Neural cell (in vitro differentiated cells): ENCODE data around the gene MYLK. TPM values are rescaled to one million over a fixed set of nuclear protein-coding genes. Genes with fewer than 3 reads are reported as not detected.

Experiments used
- H2AFZ ChIP-seq: fragments of 200-600, 300-800 bp; sonication (generic), shearing (Covaris generic); 2 replicates; pipeline ENCODE4 v1.6.0; 2014; ENCODE audit warnings: low read depth, mild to moderate bottlenecking, antibody characterized with exemption, low read length, moderate library complexity
- H3F3A ChIP-seq: fragments of 200-600 bp; shearing (Covaris generic); 2 replicates; pipeline ENCODE4 v1.6.1; 2016; ENCODE audit warnings: mild to moderate bottlenecking, moderate library complexity, mixed read lengths, antibody characterized with exemption, low read length; ENCODE audit not compliant: insufficient read depth, poor library complexity, severe bottlenecking
- H3K27ac ChIP-seq: fragments of 200-600, 300-800 bp; sonication (generic), shearing (Covaris generic); 2 replicates; pipeline ENCODE4 v1.5.1; 2014; ENCODE audit warnings: mild to moderate bottlenecking, low read length, moderate library complexity
- H3K27me3 ChIP-seq: fragments of 300-800, 200-600 bp; sonication (generic), shearing (Covaris generic); 2 replicates; pipeline ENCODE4 v1.6.0; 2014; ENCODE audit warnings: mild to moderate bottlenecking, low read depth, low read length, moderate library complexity; ENCODE audit not compliant: insufficient read depth
- H3K36me3 ChIP-seq: fragments of 300-800, 200-600 bp; sonication (generic), shearing (Covaris generic); 2 replicates; pipeline ENCODE4 v1.5.1; 2014; ENCODE audit warnings: mild to moderate bottlenecking, antibody characterized with exemption, low read length, moderate library complexity; ENCODE audit not compliant: insufficient read depth
- H3K4me2 ChIP-seq: fragments of 300-800, 200-600 bp; sonication (generic), shearing (Covaris generic); 2 replicates; pipeline ENCODE4 v1.6.0; 2014; ENCODE audit warnings: mild to moderate bottlenecking, low read length
- H3K4me3 ChIP-seq: fragments of 300-800, 200-600 bp; sonication (generic), shearing (Covaris generic); 2 replicates; pipeline ENCODE4 v1.5.1; 2014; ENCODE audit warnings: mild to moderate bottlenecking, low read length, moderate library complexity
- H3K79me2 ChIP-seq: fragments of 200-600 bp; shearing (Covaris generic); replicated peaks from 2 replicates; pipeline ENCODE4 v1.6.0; 2014; ENCODE audit warnings: mild to moderate bottlenecking, low read length, moderate library complexity; ENCODE audit not compliant: insufficient read depth
- H3K9ac ChIP-seq: fragments of 300-800, 200-600 bp; sonication (generic), shearing (Covaris generic); 2 replicates; pipeline ENCODE4 v1.6.1; 2016; ENCODE audit warnings: mild to moderate bottlenecking, low read length, mixed read lengths
- H3K9me2 ChIP-seq: fragments of 200-600 bp; shearing (Covaris generic); 2 replicates; pipeline ENCODE4 v1.6.1; 2016; ENCODE audit warnings: mild to moderate bottlenecking, low read length, mixed read lengths; ENCODE audit not compliant: insufficient read depth
- H3K9me3 ChIP-seq: fragments of 200-600, 300-800 bp; sonication (generic), shearing (Covaris generic); 2 replicates; pipeline ENCODE4 v1.6.1; 2016; ENCODE audit warnings: mild to moderate bottlenecking, mixed run types, low read length, moderate library complexity, mixed read lengths
- H4K20me1 ChIP-seq: fragments of 200-600 bp; shearing (Covaris generic); 2 replicates; pipeline ENCODE4 v1.6.1; 2016; ENCODE audit warnings: mild to moderate bottlenecking, mixed run types; ENCODE audit not compliant: insufficient read depth
- CTCF ChIP-seq: fragments of 450-650 bp; IDR thresholded peaks from 2 replicates; pipeline ENCODE4 v1.5.1; 2014; ENCODE audit warnings: antibody characterized with exemption, mild to moderate bottlenecking, moderate library complexity; ENCODE audit not compliant: poor library complexity, severe bottlenecking
- EP300 ChIP-seq: fragments of 450-650 bp; conservative IDR thresholded peaks from 2 replicates; pipeline ENCODE4 v1.6.1; 2014; ENCODE audit warnings: antibody characterized with exemption, mild to moderate bottlenecking, moderate library complexity; ENCODE audit not compliant: poor library complexity, severe bottlenecking
- EZH2 ChIP-seq: fragments of 200-600, 300-800 bp; shearing (Covaris generic), sonication (generic); IDR thresholded peaks from 2 replicates; pipeline ENCODE4 v1.6.1; 2014; ENCODE audit warnings: antibody characterized with exemption, low read length, borderline replicate concordance, mild to moderate bottlenecking; ENCODE audit not compliant: insufficient read depth, poor library complexity, severe bottlenecking
- MXI1 ChIP-seq: fragments of 450-650 bp; conservative IDR thresholded peaks from 2 replicates; pipeline ENCODE4 v1.6.1; 2014; ENCODE audit warnings: antibody characterized with exemption, mild to moderate bottlenecking; ENCODE audit not compliant: poor library complexity, severe bottlenecking
- POLR2AphosphoS5 ChIP-seq: IDR thresholded peaks from 2 replicates; pipeline ENCODE4 v1.6.1; 2012
- RAD21 ChIP-seq: fragments of 450-650 bp; conservative IDR thresholded peaks from 2 replicates; pipeline ENCODE4 v1.6.1; 2014; ENCODE audit warnings: antibody characterized with exemption, mild to moderate bottlenecking, moderate library complexity
- REST ChIP-seq: IDR thresholded peaks from 2 replicates; pipeline ENCODE4 v1.6.1; 2012; ENCODE audit warnings: borderline replicate concordance
- SMC3 ChIP-seq: fragments of 450-650 bp; conservative IDR thresholded peaks from 2 replicates; pipeline ENCODE4 v1.6.1; 2014; ENCODE audit warnings: antibody characterized with exemption, mild to moderate bottlenecking, moderate library complexity; ENCODE audit not compliant: poor library complexity
- TAF1 ChIP-seq: IDR thresholded peaks from 2 replicates; pipeline ENCODE4 v1.6.1; 2012; ENCODE audit warnings: low read depth
- polyA plus RNA-seq: library from polyadenylated mRNA; depleted of rRNA; stranded (reverse); fragments of >200 nt; gene quantifications from 2 replicates; pipeline ENCODE4 v1.2.3, GENCODE V29; 2014

Gene MYLK
- polyA plus RNA-seq, 1 donor from 2014 or later: 0.43 TPM

- no peak overlapping the region for H2AFZ ChIP-seq
- H3K4me2 ChIP-seq: no peak overlapping the region
Measured at GRCh38 chr3:123884993-123885392, 861 bp upstream of the MYLK start.

GRCh38 chr3:123883701-123884202, 380 bp downstream of the MYLK start:
- Histone ChIP-seq H3F3A (no peaks in the 10 kb centered on the region), H3K4me3 (peak overlapping the region; percentile 60), H3K9me3 (no peaks in the 10 kb centered on the region), H3K4me2 (no peak overlapping the region), H3K9ac (no peak overlapping the region), H3K9me2 (no peaks in the 10 kb centered on the region), H3K36me3 (no peaks in the 10 kb centered on the region), H4K20me1 (no peaks in the 10 kb centered on the region), H3K79me2 (no peaks in the 10 kb centered on the region), H2AFZ (no peak overlapping the region), H3K27me3 (peaks cover 12% of the 10 kb centered on the region), H3K27ac (no peak overlapping the region)
- no peak for TF ChIP-seq TAF1
- no peak for TF ChIP-seq EZH2
- no peak for TF ChIP-seq EP300
- TF ChIP-seq MXI1: no peak
- no peak for TF ChIP-seq REST

More at GRCh38 chr3:123884993-123885392, 861 bp upstream of the MYLK start:
- H3K9ac ChIP-seq: no peak overlapping the region
- H3K9me3 ChIP-seq: no peaks in the 10 kb centered on the region
- no peaks in the 10 kb centered on the region for H4K20me1 ChIP-seq
- no peaks in the 10 kb centered on the region for H3F3A ChIP-seq
- no peak overlapping the region for H3K27ac ChIP-seq
- no peaks in the 10 kb centered on the region for H3K36me3 ChIP-seq
- H3K4me3 ChIP-seq: peak overlapping the region; percentile 72
- peaks cover 12% of the 10 kb centered on the region for H3K27me3 ChIP-seq
- H3K79me2 ChIP-seq: no peaks in the 10 kb centered on the region
- no peak for TF ChIP-seq POLR2AphosphoS5
- no peak for TF ChIP-seq RAD21
- no peak for TF ChIP-seq EZH2
- no peak for TF ChIP-seq SMC3
- no peak for TF ChIP-seq REST
- TF ChIP-seq EP300: no peak
- TF ChIP-seq CTCF: no peak
- TF ChIP-seq MXI1: no peak
- no peak for TF ChIP-seq TAF1
- H3K9me2 ChIP-seq: no peaks in the 10 kb centered on the region
